ENCODE results near the gene CHMP2A.
"Not testable (repeated sequence)": the region's sequence is repeated elsewhere in the genome, so short reads cannot be mapped to it uniquely, and the experiment has no call there.

The CHMP2A gene

GRCh38 chr19:58509731-58510083 is 45.2 kb downstream of the CHMP2A start:
- TF ChIP-seq CTCF (conservative IDR thresholded peaks at IDR 0.05; ENCODE audit: low read depth, low read length), result no peak
- H3K4me3 ChIP-seq (ENCODE audit: low read length), result no peak overlapping the region

GRCh38 chr19:58507602-58508223 is 47.2 kb downstream of the CHMP2A start:
- DNase-seq (ENCODE audit: low read depth), result not testable (repeated sequence)

More at GRCh38 chr19:58509731-58510083, 45.2 kb downstream of the CHMP2A start:
- no peak for DNase-seq (ENCODE audit: low read depth)

More at GRCh38 chr19:58507602-58508223, 47.2 kb downstream of the CHMP2A start:
- not testable (repeated sequence) for H3K4me3 ChIP-seq (ENCODE audit: low read length)
